Stimulated activated CD8-positive, alpha-beta memory T cell treated with anti-CD3 and anti-CD28 coated beads, Interleukin-4, amount 100 ng/mL, for 4 hours (primary cell): ENCODE results near the gene CSAG3.

ENCODE experiments used
- DNase-seq, 2 donors: peaks; one replicate each; pipeline ENCODE4 v3.0.0-alpha.2; 2020; ENCODE audit warnings: low read depth in 2 of 2, low spot score in 1 of 2

CSAG3 gene

DNA sequence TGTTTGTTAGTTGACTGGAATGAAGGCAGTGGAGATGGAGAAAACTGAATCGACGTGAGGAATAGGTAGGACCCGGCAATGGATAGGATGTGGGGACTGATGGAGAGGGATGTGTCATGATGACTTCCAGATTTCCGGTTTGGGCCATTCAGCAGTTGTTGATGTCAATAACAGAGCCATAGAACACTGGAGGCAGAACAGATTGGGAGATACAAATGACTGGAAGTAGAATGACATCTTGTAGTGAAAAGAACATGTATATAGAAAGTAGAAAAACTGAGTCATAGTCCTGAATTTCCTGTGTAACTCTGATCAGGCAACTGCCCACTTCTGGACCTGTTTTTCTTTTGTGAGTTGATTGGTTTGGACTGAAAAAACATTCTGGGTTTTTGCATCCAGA, 47.0 kb downstream of the CSAG3 start:
- no peak for DNase-seq
